GM12892 (cell line): ENCODE results near the gene INO80E.
"Not testable (repeated sequence)": the region's sequence is repeated elsewhere in the genome, so short reads cannot be mapped to it uniquely, and the experiment has no call there.

ENCODE experiments used
- DNase-seq: peaks from one replicate; pipeline ENCODE4 v3.0.0; 2011; ENCODE audit not compliant: insufficient read length
- FAIRE-seq: peaks from 2 replicates; lab custom pipeline; 2011; peaks lifted over from hg19 to GRCh38; lab: Jason Lieb, UNC
- POLR2A ChIP-seq: IDR thresholded peaks from 2 replicates; pipeline ENCODE4 v1.6.1; 2011; ENCODE audit warnings: low read depth, low read length, control low read depth
- POLR2AphosphoS5 ChIP-seq: IDR thresholded peaks from 2 replicates; pipeline ENCODE4 v1.6.1; 2011; ENCODE audit warnings: low read depth, low read length, control low read depth
- TAF1 ChIP-seq: IDR thresholded peaks from 2 replicates; pipeline ENCODE4 v1.6.1; 2011; ENCODE audit warnings: low read depth, mild to moderate bottlenecking, control low read depth, low read length, borderline replicate concordance

INO80E gene

DNA sequence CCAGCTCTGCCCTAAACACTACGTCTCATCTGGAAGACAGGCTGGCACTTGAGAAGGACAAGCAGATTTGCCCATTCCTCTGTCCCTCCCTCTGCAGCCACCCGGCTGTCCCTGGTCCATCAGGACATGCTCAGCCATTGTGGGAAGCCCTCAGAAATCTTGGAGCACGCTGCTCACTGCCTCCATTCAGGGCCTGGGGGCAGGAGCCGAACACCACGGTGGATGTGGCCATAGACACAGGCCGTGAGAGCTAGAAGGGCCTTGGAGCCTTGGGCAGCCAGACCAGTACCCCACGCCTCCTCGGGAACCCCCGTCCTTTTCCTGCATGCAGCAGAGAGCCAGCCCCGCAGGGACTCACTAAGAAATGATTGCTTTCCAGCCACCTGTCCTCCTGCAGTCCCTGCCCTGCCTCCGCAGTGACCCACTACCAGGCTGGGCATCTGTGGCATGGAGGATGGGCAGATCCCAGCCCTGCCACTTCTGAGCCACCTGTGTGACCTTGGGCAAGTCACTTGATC lies 11.4 kb downstream of the INO80E start:
- FAIRE-seq, result no peak
- no peak for DNase-seq
- TF ChIP-seq TAF1, result no peak
- no peak for TF ChIP-seq POLR2AphosphoS5
- no peak for TF ChIP-seq POLR2A

DNA sequence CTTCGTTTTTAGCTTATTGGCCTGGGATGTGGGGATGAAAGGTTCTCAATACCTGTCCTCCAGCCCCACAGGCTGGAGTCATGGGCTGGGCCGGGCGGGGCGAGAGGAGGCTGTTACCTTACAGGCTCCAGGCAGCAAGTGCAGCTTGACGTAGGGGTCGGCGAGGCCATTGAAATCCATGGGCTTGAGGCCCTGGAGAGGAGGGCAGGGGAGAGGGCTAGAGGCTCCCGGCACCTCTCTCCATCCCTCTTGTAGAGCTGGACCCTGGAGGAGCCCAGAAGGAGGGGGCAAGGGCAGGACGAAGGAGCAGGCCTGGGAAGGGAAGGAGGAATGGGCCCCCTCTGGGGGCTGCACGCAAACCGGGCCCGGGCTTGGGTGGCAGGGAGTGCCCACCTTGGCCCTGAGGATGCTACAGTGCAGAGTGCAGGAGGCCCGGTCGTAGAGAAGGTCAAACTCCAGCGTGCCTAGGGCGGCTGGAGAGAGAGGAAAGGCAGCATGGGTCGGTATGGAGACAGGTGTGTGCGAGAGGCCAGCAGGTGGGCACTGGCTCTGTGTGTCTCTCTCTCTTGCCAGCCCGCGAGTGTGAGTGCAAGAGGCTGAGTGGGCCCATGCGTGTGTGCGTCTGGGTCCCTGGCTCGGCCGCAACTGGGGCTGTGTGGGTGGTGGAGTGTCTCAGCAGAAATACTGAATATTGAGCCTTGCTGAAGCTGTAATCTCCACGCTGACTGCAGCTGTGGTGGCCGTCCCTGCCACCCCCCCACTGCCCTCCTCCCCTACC lies 13.2 kb downstream of the INO80E start:
- no peak for FAIRE-seq
- no peak for DNase-seq
- no peak for TF ChIP-seq POLR2AphosphoS5
- no peak for TF ChIP-seq POLR2A
- no peak for TF ChIP-seq TAF1

- DNase-seq, result no peak
- TF ChIP-seq TAF1, result no peak
- no peak for TF ChIP-seq POLR2A
- FAIRE-seq, result no peak
These were observed 14.2 kb downstream of the INO80E start for GRCh38 chr16:30009990-30010843.

DNA sequence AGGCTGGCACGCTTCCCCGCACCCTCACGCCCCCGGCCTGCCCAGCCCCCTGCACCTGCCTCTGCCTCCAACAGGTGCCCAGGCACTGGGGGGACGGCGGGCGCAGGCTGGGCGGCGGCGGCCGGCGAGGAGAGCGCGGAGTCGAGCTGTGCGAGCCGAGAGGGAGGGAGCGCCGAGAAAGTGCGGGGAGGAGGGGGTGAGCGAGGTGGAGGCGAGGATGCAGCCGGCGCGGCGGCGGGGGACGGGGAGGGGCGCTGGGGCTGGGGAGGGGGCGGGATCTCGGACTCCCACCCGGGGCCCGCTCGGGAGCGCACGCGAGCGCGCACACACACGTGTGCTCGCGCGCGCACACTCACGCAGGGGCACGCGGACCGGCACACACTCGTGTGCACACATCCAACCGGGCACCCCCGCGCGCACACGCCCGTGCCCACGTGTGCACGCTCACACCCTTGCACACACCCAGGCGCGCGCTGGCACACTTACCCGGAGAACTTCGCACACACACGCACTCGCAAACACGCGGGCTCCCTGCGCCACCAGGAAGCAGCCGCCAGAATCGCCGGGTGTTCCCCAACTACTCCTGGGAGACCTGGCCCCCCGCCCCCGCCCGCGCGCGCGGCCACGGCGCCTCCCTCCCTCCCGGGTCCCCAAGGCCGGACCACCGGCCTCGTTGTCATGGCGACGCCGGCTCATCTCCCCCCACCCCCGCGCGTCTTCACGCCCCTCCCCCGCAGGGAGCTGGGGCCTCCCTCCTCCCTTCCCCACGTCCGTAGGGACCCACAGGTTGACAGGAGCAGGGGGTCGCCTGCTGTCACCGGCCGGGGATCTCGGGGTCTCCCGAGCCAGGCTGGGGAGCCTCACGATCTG lies 15.0 kb downstream of the INO80E start, which contains the start of gene DOC2A:
DOC2A (minus strand) TSS at position 184 of the 870 bp plus-strand sequence. CDS start 805 bp downstream, outside the sequence.
- DNase-seq, result no peak
- no peak for TF ChIP-seq POLR2AphosphoS5
- TF ChIP-seq POLR2A, result no peak
- TF ChIP-seq TAF1, result no peak
- FAIRE-seq, result no peak

DNA sequence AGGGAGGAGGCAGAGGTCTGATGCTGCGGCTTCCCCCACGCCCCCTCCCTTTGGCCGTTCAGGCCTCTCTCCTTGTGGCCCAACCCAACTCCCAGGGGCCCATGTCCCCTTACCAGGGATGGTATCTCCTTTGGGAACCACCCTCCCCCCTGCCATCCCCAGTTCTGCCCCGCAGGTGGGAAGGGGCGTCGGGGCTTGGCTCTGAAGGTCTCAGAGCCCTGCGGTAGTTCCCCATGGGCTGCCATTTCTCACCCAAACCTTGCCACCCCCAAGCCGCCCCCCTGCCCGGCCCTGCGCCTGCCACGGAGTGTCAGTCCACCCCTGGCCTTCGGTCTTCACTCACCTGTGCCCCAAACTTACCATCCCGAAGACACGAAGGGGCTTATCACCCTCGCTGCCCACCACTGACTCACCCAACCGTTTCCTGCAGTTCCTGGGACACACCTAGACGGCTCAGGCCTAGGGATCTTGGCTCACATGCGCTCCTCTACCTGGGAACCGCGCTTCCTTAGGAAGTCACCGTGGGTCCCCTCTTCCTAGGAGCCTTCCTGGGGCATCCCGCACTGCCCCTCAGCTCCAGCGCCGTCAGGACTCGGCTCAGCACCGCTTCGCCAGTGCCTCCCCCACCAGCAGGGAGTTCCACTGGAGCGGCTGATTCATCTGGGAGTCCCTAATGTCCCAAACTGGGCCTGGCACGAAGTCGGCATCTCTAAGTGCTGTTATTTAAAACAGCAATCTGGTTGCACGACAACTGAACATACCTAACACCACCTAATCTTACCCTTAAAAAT lies 15.9 kb downstream of the INO80E start:
- no peak for TF ChIP-seq POLR2A
- TF ChIP-seq POLR2AphosphoS5, result no peak
- TF ChIP-seq TAF1, result no peak
- no peak for DNase-seq
- FAIRE-seq, result no peak

DNA sequence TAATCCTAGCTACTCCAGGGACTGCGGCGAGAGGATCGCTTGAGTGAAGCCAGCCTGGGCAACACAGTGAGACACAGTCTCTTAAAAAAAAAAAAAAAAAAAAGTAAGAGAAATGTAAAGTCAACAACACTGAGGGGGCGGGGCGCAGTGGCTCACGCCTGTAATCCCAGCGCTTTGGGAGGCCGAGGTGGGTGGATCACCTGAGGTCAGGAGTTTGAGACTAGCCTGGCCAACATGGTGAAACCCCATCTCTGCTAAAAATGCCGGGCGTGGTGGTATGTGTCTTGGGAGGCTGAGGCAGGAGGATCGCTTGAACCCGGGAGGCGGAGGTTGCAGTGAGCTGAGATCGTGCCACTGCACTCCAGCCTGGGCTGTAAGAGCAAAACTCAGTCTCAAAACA lies 16.6 kb downstream of the INO80E start:
- DNase-seq, FAIRE-seq: not testable (repeated sequence)

- FAIRE-seq, result not testable (repeated sequence)
These were observed 19.4 kb downstream of the INO80E start for GRCh38 chr16:30015450-30015849.

DNA sequence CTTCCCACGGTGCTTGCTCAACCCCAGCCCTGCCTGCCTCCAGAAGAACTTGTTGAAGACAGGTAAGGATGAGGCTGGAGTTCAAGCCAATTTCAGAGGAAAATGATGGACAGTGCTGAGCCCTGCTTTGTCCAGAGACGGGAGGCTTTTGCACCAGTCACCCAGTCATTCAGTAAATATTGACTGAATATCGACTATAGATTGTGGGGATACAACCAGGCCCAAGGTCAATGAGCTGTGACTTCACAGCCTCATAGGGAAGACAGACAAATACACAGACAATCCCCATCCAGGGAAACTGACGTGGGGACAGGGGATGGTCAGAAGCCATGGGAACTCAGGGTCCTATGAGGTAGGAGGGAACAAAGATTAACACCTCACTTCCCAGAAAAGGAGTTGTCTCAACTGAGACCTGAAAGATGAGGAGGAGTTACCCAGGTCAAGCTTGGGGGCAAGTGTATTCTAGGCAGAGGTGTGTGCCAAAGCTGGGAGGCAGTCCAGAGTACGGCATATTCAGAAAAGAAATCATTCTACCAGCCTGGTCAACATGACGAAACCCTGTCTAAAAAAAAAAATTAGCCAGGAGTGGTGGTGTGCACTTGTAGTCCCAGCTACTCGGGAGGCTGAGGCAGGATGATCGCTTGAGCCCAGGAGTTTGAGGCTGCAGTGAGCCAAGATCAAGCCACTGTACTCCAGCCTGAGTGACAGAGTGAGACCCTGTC lies 20.7 kb downstream of the INO80E start:
- FAIRE-seq (no peak), DNase-seq (no peak)
- no peak for TF ChIP-seq POLR2A
- no peak for TF ChIP-seq TAF1
- no peak for TF ChIP-seq POLR2AphosphoS5

More at GRCh38 chr16:30015450-30015849, 19.4 kb downstream of the INO80E start:
- not testable (repeated sequence) for DNase-seq

DNA sequence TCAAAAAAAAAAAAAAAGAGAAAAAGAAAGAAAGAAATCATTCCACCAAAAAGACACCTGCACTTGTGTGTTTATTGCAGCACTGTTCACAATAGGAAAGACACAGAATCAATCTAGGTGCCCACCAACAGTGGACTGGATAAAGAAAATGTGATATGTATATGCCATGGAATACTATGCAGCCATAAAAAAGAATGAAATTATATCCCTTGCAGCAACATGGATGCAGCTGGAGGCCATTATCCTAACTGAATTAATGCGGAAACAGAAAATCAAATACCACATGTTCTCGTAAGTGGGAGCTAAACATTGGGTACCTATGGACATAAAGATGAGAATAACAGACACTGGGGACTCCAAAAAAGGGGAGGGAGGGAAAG lies 21.2 kb downstream of the INO80E start:
- FAIRE-seq (no peak), DNase-seq (no peak)
- no peak for TF ChIP-seq TAF1
- TF ChIP-seq POLR2AphosphoS5, result no peak
- TF ChIP-seq POLR2A, result no peak

DNA sequence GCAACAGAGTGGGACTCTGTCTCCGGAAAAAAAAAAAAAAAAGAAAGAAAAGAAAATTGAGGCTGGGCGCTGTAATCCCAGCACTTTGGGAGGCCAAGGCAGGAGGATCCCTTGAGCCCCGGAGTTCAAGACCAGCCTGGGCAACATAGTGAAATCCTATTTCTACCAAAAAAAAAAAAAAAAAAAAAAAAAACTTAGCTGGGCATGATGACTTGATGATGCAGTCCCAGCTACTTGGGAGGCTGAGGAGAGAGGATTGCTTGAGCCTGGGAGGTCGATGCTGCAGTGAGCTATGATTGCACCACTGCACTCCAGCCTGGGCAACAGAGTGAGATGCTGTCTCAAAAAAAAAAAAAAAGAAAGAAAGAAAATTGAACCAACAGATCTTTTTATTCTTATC lies 21.9 kb downstream of the INO80E start:
- FAIRE-seq, result not testable (repeated sequence)

More for the DNA sequence above, 21.9 kb downstream of the INO80E start:
- not testable (repeated sequence) for DNase-seq
